GM21717 (cell line): ENCODE data around the gene RAPGEF6.
"Not testable (repeated sequence)": the region's sequence is repeated elsewhere in the genome, so short reads cannot be mapped to it uniquely, and the experiment has no call there.

Experiments used
- ATAC-seq: cut with Tn5 transposase; IDR thresholded peaks from one replicate; pipeline ENCODE4 v1.9.1; 2021; ENCODE audit warnings: mild to moderate bottlenecking, moderate library complexity; ENCODE audit not compliant: unreplicated experiment

Gene RAPGEF6

DNA sequence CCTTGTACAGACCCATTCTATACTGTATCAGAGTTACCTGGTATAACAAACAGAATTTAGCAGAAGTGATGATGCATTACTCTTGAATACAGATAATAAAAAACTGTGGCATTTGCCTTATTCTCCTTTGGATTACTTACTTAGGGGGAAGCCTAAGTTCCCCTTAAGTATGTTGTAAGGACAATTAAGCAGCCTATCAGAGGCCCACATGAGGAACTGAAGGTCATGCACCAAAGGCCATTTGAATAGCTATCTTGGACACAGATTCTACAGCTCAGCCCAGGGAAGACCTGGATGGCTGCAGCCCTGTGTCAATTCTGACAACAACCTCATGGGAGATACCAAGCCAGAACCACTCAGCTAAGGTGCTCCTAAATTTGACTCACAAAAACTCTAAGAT is 125.2 kb downstream of the RAPGEF6 start:
- ATAC-seq, result no peak

- ATAC-seq, result no peak
Observed at GRCh38 chr5:131505237-131505908, 129.7 kb downstream of the RAPGEF6 start.

- ATAC-seq, result peak; percentile 96
Observed at GRCh38 chr5:131496400-131496713, 138.7 kb downstream of the RAPGEF6 start.

GRCh38 chr5:131495536-131496399 is 139.3 kb downstream of the RAPGEF6 start:
- ATAC-seq, result no peak

DNA sequence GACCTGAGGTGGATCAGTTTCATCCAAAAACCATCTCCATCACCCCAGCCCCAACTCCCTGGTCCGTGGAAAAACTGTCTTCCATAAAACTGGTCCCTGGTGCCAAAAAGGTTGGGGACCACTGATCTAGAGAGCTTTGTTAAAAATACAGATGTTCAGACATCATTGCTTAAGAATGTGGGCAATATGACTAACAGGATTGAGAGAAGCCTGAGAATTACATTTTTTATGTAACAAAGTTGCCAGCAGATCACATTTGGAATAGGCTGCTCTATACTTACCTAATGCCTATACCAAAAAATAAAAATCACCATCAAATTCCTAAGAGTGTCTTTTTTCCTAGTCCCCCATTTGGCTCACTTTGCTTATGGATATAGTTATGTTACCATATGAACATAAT is 143.3 kb downstream of the RAPGEF6 start:
- no peak for ATAC-seq

GRCh38 chr5:131488463-131488862 is 146.6 kb downstream of the RAPGEF6 start:
- ATAC-seq, result peak; percentile 82

DNA sequence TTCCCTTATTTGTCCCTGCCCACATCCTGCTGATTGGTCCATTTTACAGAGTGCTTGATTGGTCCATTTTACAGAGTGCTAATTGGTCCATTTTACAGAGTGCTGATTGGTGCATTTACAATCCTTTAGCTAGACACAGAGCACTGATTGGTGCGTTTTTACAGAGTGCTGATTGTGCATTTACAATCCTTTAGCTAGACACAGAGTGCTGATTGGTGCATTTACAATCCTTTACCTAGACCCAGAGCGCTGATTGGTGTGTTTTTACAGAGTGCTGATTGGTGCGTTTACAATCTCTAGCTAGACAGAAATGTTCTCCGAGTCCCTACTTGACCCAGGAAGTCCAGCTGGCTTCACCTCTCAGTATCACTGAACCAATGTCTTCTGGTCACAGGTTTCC is 147.7 kb downstream of the RAPGEF6 start:
- not testable (repeated sequence) for ATAC-seq

DNA sequence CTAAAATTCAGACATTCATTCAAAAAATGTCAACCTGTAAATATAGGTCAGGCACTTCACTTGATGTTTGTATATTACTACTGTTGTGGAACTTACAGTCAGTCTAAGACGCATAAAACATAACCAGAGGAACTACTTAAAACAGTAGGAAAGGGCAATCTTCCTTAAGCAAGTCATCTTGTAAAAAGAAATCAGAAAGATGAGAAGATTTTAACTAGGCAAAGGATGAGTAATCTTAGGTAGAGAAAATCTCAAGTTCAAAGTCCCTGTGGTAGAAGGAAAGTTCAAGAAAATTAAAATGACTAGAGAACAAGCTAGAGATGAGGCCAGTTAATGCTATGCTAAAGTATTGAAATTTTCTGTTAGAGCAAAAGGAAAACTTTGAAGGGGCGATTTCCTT is 152.4 kb downstream of the RAPGEF6 start:
- ATAC-seq, result no peak

DNA sequence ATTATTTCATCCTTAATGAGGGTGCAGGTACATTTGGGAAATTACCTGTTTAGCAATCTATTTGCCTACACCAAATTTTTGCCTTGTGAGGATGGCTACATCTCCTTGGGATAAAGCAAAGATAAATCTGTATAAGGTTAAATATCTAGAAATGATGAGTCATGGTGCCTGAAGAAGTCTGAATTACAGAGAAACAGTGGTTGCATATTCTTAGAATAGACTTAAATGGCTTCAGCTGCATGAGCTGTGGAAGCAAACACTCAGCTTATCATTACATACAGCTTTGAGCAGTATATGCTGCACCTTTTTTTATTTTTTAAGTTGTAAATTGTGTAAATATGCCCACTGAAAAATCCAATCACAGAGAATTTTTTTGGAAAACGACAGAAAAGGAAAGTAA is 153.5 kb downstream of the RAPGEF6 start:
- ATAC-seq, result no peak

DNA sequence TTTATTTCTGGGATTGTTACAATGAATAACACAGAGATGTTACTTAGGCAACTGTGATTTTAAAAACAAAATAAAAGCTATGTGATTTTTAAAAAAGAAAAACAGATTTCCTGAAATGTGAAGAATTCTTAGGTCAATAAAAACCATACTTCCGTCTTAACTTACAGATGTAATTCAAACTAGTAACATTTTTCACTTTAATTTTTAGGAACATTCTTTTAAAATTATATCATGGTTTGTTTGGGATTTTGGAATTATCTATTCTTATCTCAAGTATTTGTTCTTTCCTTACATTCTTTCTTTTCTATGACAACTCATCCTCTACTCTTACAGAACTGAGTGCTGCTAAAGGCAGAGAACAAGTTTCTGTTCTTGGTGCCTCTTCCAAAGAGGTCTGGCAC is 159.5 kb downstream of the RAPGEF6 start:
- no peak for ATAC-seq

DNA sequence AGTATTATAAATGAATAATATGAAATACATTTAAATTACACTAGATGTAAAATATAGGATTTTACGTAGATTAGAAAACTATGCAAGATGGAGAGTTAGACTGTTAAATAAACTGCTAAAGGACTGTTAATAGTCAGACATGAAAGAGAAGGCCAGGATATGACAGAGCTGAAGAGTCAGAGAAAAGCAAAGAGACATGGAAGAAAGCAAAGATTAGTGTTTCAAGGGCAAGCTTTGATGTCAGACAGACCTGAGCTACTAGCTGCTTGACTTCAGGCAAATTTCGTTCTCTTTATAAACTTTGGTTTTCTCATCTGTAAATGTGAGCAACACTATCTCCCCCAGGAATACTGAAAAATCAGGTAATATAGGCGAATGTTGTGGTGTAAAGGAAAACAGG is 161.3 kb downstream of the RAPGEF6 start:
- ATAC-seq, result no peak

DNA sequence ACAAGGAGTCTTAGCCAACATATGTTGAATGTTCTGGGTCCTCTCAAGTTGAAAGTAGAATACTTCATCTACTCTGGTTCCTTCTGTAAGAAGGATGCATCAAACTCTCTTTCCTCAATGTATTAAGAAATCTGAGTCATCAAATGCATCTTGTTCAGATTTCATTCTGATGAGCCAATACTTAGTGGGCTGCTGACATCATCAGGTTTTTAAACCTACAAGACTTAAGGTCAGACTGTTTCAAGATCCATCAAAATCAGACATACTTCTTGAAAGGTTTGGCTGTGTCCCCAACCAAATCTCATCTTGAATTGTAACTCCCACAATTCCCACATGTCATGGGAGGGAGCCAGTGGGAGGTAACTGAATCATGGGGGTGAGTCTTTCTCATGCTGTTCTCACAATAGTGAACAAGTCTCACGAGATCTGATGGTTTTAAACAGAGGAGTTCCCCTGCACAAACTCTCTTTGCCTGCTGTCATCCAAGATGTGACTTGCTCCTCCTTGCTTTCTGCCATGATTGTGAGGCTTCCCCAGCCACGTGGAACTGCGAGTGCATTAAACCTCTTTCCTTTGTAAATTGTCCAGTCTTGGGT is 168.8 kb downstream of the RAPGEF6 start:
- no peak for ATAC-seq

DNA sequence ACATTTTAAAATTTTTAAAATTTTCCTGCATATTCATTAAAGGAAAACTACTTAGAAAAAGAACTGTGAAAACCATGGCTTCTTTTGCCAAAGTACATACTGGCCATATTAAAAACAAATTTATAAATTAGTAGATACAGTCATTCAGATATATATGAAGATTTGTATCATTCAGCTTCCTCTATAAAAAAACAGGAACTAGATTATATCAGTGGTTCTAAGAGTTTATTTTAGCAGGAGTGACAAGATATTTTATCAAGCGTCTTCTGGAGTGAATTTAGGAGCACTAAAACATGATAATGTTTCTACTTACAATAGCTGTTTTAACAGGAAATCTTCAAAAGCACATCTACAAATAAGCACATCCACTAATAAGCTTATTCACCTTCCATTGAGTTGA is 171.4 kb downstream of the RAPGEF6 start:
- no peak for ATAC-seq

DNA sequence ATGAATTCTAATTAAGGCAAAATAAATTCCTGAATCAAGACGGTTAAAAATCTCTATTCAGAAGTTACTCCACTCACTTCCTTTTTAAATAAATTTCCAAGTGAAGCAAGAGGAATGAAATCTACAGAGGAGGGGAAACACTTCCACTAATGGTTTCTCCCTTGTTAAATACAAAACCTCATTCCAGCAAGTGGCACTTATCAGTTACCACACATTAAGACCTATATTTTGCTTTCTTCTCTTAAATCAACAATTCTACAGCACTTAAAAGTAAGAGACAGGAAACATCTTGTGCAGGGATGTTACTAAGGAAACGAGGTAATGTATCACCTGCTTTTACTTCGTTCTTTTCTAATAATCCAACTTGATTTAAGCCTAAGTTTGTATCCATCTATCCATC is 172.6 kb downstream of the RAPGEF6 start:
- no peak for ATAC-seq

DNA sequence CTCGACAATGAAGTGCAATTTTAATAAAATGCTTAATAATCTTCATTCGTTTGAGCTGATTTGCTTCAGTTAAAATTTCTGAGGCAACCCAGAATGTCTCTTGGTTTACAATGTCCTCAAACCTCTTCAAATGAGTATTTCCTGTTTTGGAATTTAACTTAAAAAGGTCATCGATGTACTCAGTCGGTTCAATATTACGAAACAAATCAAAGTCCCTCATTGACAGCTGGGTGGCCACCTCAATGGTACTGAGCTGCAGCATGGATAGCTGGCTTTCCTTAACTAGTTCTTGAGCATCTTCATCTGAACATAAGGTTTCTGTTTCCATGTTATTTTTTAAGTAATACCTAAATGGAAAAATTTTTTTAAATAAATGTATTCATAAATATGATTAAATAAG is 173.3 kb downstream of the RAPGEF6 start:
- no peak for ATAC-seq

GRCh38 chr5:131460867-131461572 is 174.0 kb downstream of the RAPGEF6 start:
- ATAC-seq, result no peak

DNA sequence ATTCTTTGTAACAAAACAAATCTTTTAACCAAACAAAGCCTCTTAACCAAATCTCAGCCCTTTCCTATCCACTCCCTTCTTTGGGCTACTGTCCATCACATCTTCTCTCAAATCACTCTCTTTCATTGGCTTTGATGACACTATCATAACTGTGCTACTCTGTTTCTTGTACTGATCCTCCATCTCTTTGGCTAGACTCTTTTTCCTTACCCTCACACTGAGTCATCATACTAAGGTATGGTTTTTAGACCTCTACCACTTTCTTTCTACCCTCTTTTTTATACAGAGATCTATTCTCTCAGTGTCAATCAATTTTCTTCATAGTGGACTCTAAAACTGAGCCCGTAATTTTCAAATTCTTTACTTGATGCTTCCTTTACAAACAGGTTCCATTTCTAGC is 174.9 kb downstream of the RAPGEF6 start:
- no peak for ATAC-seq

- no peak for ATAC-seq
Observed at GRCh38 chr5:131459216-131459615, 175.8 kb downstream of the RAPGEF6 start.

GRCh38 chr5:131457193-131457592 is 177.8 kb downstream of the RAPGEF6 start:
- no peak for ATAC-seq

DNA sequence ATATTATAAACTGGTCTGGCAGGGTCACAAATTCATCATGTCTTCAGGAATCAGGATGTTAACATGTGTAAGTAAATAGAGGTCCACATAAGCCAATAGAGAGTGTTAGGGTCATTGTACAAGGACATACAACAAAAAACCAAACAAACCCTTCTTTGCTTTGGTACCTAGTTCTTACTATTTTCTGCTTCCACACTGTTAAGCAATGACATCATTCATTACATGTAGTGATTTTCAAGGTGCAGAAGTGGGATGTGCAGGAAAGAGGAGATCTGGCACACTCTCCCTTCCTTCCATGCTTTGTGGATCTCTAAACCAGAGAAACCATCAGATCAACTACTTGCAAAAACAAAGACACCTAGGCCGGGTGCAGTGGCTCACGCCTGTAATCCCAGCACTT is 184.1 kb downstream of the RAPGEF6 start:
- no peak for ATAC-seq

DNA sequence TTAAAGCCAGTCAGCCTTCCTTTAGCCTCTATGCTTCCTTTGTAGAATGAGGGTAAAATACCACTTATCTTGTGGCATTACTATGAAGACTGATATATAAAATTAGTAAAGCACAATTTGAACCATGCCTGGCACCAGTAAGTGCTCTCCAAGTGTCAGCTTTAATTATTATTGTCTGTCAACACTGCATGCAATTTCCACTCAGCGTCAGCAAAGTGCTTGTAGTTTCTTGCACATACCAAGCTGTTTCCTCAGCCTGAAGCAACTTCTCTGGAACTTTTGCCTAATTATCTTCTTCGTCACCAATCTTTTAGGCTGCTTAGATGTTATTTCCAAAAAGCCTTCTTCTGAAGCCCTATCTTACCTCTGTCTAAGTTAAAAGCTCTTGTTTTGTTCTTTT is 193.8 kb downstream of the RAPGEF6 start:
- no peak for ATAC-seq

DNA sequence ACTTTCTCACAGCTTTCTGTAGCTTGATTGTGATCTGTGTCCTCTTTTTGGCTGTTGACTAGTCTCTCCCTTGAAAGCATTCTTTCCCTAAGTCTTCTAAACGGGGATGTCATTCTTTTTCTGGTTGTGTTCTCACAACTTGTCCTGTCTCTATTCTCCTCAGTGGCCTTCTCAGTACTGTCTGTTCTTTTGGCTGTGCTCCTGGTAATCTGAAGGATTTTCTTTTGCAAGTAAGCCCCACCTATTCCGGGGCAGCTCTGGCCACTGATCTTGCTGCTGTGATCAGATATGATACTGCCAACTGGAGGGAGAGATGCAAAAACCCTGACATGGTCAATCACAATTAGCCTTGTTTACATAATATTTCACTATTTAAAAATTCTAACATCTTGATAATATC is 198.9 kb downstream of the RAPGEF6 start:
- ATAC-seq, result no peak
